ENCODE measurements around the gene DMRT1.

DMRT1 gene

GRCh38 chr9:950139-950538 lies 108.6 kb downstream of the DMRT1 start:
- no peak for DNase-seq (ENCODE audit: low spot score)
- no peaks in the 10 kb centered on the region for H3K4me1 ChIP-seq (ENCODE audit: insufficient read depth, poor library complexity, severe bottlenecking)
- no peak overlapping the region for H3K27ac ChIP-seq (ENCODE audit: poor library complexity, severe bottlenecking)
- no peak for TF ChIP-seq CTCF (IDR thresholded peaks at IDR 0.05; ENCODE audit: poor library complexity, severe bottlenecking)
- no peak for ATAC-seq (ENCODE audit: low read depth)
- no peak overlapping the region for H3K4me3 ChIP-seq (ENCODE audit: severe bottlenecking)
- H3K27me3 ChIP-seq (ENCODE audit: insufficient read depth, poor library complexity, severe bottlenecking) = peaks cover 45% of the 10 kb centered on the region
- no peaks in the 10 kb centered on the region for H3K9me3 ChIP-seq (ENCODE audit: severe bottlenecking)
- H3K36me3 ChIP-seq (ENCODE audit: low read depth) = no peaks in the 10 kb centered on the region

GRCh38 chr9:952546-952945 lies 111.0 kb downstream of the DMRT1 start:
- no peak for DNase-seq (ENCODE audit: low spot score)
- Histone ChIP-seq H3K9me3 (ENCODE audit: severe bottlenecking) (no peaks in the 10 kb centered on the region), H3K27ac (ENCODE audit: poor library complexity, severe bottlenecking) (no peak overlapping the region), H3K4me3 (ENCODE audit: severe bottlenecking) (no peak overlapping the region), H3K36me3 (ENCODE audit: low read depth) (no peaks in the 10 kb centered on the region), H3K27me3 (ENCODE audit: insufficient read depth, poor library complexity, severe bottlenecking) (peaks cover 48% of the 10 kb centered on the region), H3K4me1 (ENCODE audit: insufficient read depth, poor library complexity, severe bottlenecking) (no peaks in the 10 kb centered on the region)
- ATAC-seq (ENCODE audit: low read depth) = no peak
- no peak for TF ChIP-seq CTCF (IDR thresholded peaks at IDR 0.05; ENCODE audit: poor library complexity, severe bottlenecking)

DNA sequence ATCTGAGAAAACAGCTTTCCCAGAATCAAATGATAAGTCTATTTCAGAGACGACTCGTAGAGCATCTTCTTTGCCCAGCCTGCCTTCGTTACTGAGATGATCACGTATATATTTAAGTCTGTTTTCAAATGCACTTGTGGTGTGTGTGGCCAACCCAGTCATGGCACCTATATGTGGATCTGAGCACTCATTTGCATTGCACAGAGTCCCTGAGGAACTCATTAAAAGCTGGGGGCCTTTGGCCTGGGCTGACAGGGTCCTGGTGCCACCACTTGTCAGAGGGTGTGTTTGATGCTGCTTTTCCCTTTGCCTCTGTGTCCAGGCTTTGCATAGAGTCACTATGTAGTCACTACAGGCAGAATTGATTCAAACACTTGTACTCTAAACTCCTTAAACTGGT lies 117.6 kb downstream of the DMRT1 start:
- Histone ChIP-seq H3K9me3 (ENCODE audit: severe bottlenecking) (no peaks in the 10 kb centered on the region), H3K27ac (ENCODE audit: poor library complexity, severe bottlenecking) (no peak overlapping the region), H3K4me3 (ENCODE audit: severe bottlenecking) (no peak overlapping the region), H3K36me3 (ENCODE audit: low read depth) (no peaks in the 10 kb centered on the region), H3K27me3 (ENCODE audit: insufficient read depth, poor library complexity, severe bottlenecking) (peaks cover 38% of the 10 kb centered on the region), H3K4me1 (ENCODE audit: insufficient read depth, poor library complexity, severe bottlenecking) (no peaks in the 10 kb centered on the region)
- DNase-seq (ENCODE audit: low spot score) = no peak
- ATAC-seq (ENCODE audit: low read depth) = no peak
- no peak for TF ChIP-seq CTCF (IDR thresholded peaks at IDR 0.05; ENCODE audit: poor library complexity, severe bottlenecking)

DNA sequence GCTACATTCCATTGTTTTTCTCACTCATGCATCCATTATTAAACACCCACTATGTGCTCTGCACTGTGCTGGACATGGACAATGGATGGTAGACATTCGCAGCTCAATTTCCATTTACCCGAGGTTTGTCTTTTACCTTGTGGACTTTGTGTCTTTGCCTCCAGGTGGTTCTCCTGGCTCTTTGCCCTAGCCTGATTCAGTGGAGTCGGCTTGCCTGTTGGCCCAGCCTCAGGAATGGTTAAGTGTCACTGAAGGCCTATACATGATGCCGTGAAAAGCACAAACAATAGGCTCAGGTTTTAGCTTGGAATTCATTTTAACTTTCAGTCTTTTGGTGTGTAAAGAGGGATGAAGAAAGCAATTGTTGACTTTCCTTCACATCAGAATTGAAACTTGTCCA lies 118.4 kb downstream of the DMRT1 start:
- Histone ChIP-seq H3K36me3 (ENCODE audit: low read depth) (no peaks in the 10 kb centered on the region), H3K9me3 (ENCODE audit: severe bottlenecking) (no peaks in the 10 kb centered on the region), H3K27me3 (ENCODE audit: insufficient read depth, poor library complexity, severe bottlenecking) (peaks cover 46% of the 10 kb centered on the region), H3K4me3 (ENCODE audit: severe bottlenecking) (no peak overlapping the region), H3K4me1 (ENCODE audit: insufficient read depth, poor library complexity, severe bottlenecking) (no peaks in the 10 kb centered on the region), H3K27ac (ENCODE audit: poor library complexity, severe bottlenecking) (no peak overlapping the region)
- ATAC-seq (ENCODE audit: low read depth) = no peak
- no peak for DNase-seq (ENCODE audit: low spot score)
- no peak for TF ChIP-seq CTCF (IDR thresholded peaks at IDR 0.05; ENCODE audit: poor library complexity, severe bottlenecking)

GRCh38 chr9:962023-962422 lies 120.5 kb downstream of the DMRT1 start:
- no peak for ATAC-seq (ENCODE audit: low read depth)
- H3K27ac ChIP-seq (ENCODE audit: poor library complexity, severe bottlenecking) = no peak overlapping the region
- H3K4me3 ChIP-seq (ENCODE audit: severe bottlenecking) = no peak overlapping the region
- no peaks in the 10 kb centered on the region for H3K9me3 ChIP-seq (ENCODE audit: severe bottlenecking)
- peaks cover 67% of the 10 kb centered on the region for H3K27me3 ChIP-seq (ENCODE audit: insufficient read depth, poor library complexity, severe bottlenecking)
- no peaks in the 10 kb centered on the region for H3K36me3 ChIP-seq (ENCODE audit: low read depth)
- no peaks in the 10 kb centered on the region for H3K4me1 ChIP-seq (ENCODE audit: insufficient read depth, poor library complexity, severe bottlenecking)
- TF ChIP-seq CTCF (IDR thresholded peaks at IDR 0.05; ENCODE audit: poor library complexity, severe bottlenecking) = no peak
- DNase-seq (ENCODE audit: low spot score) = no peak
